ENCODE measurements around the gene ALS2.
"Not testable (repeated sequence)": the region's sequence is repeated elsewhere in the genome, so short reads cannot be mapped to it uniquely, and the experiment has no call there.

The ALS2 gene

GRCh38 chr2:201780674-201781493, at the start of gene ALS2:
Gene ALS2 (minus strand): TSS chr2:201780933. CDS start chr2:201768885, 12,048 bp downstream.
- DNase-seq (ENCODE audit: low spot score) = peak; percentile 94

- DNase-seq (ENCODE audit: low spot score) = no peak
Measured at GRCh38 chr2:201828220-201828619, 47.5 kb upstream of the ALS2 start.

DNA sequence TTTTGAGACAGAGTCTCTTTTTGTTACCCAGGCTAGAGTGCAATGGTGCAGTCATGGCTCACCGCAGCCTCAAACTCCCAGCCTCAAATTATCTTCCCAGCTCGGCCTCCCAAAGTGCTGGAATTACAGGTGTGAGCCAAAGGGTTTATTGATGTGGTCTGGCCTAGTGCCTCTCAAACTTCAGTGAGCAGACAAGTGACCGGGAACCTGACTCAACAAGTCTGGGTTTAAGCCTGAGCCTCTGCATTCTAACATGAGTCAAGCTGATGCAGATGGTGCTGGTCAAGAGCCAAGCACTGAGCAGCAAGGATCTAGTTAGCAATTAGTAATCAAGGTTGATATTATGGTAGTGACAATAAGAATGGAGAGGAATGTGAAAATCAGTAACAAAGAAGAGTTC, 46.9 kb upstream of the ALS2 start:
- DNase-seq (ENCODE audit: low spot score) = no peak

DNA sequence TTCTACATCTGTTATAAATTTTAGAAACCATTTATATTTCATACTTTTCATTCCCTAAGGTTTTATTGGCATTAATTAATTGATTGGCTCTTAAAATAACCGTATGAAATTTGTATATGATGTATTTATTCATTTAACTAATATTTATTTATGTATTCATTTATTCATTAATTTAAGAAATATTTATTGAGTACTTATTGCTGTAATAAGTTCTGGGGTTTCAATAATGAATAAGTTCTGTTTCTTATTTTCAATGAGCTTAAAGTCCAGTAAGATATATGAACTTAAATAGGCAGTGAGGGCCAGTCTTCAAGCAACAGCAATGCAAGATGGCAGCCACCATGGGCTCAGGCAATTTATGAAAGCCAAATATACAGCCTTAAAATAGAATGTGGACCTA, 43.5 kb upstream of the ALS2 start:
- no peak for DNase-seq (ENCODE audit: low spot score)

DNA sequence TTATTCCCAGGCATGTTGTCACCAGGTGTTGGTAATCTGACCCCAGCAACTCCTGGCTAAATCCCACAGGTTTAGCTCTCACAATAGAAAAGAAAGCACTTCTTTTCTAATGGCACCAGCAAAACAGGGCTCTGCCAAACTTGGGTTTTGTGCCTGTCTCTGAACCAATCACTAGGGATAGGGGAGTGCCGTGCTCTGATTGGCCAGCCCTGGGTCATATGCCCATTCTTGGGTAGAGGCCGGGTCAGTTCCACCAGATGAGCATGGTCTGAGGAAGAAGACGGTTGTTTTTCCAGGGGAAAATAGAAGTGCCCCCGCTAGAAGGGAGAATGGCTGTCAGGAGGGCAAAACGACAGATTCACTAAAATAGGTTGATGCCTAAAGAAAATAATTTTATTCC, 40.3 kb upstream of the ALS2 start:
- no peak for DNase-seq (ENCODE audit: low spot score)

DNA sequence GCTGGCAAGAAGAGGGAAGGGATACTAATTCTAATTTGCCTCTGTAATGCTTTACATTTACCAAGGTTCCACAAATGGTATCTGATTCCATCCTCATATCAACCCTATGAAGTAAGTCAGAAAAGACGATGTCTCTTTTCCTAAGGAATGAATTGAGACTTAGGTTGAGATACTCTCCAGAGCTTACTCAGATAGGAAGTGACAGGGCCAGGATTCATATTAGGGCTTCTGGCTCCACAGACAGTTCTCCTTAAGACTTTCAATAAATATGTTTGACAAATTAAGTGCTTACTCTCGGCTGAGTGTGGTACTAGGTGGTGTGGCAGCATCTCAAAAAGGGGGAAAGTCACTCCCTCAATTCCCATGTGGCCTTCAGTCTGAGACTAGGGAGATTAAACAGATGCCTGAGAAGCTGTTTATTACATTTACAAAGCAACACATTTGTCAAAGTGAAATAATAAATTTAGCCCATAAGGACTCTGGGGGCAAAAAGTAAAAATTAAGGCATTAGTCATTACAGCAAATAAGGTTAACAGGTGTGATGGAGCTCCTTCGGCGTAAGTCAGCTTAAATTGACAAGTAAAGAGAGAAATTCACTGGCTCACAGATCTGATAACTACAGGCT, 39.8 kb upstream of the ALS2 start:
- DNase-seq (ENCODE audit: low spot score) = no peak

- DNase-seq (ENCODE audit: low spot score) = no peak
Measured at GRCh38 chr2:201816657-201817575, 36.2 kb upstream of the ALS2 start.

GRCh38 chr2:201813996-201814760, 33.4 kb upstream of the ALS2 start:
- DNase-seq (ENCODE audit: low spot score) = no peak

DNA sequence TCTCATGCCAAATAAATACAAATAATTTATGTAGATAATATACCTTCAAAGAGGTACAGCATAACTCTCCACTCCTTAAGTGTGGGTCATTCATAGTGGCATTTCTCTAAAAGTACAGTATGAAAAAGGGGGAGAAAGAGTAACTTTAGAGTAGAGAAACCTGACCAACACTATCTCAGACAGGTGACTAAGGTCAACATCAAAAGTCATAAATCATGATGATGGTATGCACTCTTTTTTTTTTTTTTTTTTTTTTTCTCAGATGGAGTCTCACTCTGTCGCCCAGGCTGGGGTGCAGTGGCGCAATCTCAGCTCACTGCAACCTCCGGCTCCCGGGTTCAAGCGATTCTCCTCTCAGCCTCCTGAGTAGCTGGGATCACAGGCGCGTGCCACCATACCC, 29.9 kb upstream of the ALS2 start:
- not testable (repeated sequence) for DNase-seq (ENCODE audit: low spot score)

DNA sequence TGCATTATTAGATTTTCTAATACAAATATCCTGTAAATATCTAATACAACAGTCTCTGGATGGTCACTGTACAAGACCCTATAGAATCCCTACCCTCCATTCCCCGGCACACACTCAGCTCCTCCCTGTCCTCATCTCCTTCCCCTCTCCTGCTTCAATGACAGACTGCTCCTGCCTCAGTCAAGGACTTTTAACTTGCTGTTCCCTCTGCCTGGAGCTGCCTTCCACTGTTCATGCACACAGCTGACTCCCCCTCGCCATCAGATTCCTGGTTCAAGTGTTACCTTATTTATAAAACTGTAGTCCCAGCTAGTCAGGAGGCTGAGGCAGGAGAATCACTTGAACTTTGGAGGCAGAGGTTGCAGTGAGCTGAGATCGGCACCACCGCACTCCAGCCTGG, 28.9 kb upstream of the ALS2 start:
- no peak for DNase-seq (ENCODE audit: low spot score)

GRCh38 chr2:201808027-201808426, 27.3 kb upstream of the ALS2 start:
- DNase-seq (ENCODE audit: low spot score) = no peak

GRCh38 chr2:201807452-201807999, 26.8 kb upstream of the ALS2 start:
- peak; percentile 64 for DNase-seq (ENCODE audit: low spot score)

- DNase-seq (ENCODE audit: low spot score) = peak; percentile 38
Measured at GRCh38 chr2:201806442-201807170, 25.9 kb upstream of the ALS2 start, which contains the start of gene CDK15. Gene CDK15 (plus strand): TSS chr2:201806537. CDS start chr2:201806665, 128 bp downstream.

DNA sequence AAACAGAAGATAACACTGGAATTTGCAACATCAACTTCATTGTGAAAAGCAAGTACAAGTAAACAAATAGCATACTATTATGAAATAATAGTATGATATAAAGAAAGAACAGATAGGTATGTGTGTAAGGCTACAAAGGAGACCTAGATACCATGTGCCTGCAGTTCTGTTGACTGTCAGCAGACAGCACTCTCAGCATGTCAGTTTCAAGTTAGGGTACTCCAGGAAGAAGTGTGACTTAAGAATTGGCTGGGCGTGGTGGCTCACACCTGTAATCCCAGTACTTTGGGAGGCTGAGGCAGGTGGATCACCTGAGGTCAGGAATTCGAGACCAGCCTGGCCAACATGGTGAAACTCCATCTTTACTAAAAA, 18.2 kb upstream of the ALS2 start:
- not testable (repeated sequence) for DNase-seq (ENCODE audit: low spot score)

- peak; percentile 53 for DNase-seq (ENCODE audit: low spot score)
Measured at GRCh38 chr2:201798252-201798913, 17.6 kb upstream of the ALS2 start.

- peak; percentile 47 for DNase-seq (ENCODE audit: low spot score)
Measured at GRCh38 chr2:201797175-201797840, 16.6 kb upstream of the ALS2 start.

- no peak for DNase-seq (ENCODE audit: low spot score)
Measured at GRCh38 chr2:201796478-201796865, 15.7 kb upstream of the ALS2 start.

DNA sequence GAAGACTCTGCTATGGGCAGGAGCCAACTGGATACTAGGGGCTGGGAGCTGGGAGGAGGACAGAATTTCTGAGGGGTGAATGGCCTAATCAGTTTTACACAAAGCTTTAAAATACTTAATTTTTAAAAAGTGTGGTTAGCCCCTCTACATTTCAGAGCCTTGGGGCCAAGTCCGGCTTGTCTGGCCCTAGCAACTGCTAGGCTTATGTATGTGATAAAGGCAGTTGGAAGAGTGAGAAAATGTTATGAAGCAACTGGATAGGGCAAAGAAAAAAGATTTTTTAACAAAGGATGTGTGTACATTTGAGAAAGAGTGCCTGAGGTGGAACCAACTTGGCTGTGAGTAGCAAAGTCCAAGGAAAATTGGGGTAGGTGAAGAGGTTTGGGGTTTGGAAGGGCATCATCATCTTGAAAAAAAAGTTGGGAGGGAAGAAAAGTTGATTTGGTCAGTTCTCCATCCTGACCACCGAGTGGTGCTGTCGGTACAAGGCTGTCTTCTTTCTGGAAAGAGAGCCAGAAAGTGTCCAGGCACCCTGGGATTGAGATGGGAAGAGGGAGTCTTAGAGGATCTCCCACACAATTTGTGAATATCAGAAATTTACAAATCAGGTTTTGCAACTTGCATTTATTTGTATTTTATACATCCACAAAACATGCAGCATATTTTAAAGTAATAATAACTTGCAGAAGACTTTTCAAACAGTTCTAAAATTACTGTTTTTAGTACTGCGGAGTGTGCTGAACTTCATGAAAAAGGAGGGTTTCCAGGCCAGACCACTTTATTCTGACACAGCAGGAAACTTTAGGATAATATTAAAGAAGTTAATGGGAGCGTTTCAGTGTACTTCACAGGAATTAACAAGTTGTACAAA, 15.1 kb upstream of the ALS2 start:
- DNase-seq (ENCODE audit: low spot score) = peak; percentile 64

DNA sequence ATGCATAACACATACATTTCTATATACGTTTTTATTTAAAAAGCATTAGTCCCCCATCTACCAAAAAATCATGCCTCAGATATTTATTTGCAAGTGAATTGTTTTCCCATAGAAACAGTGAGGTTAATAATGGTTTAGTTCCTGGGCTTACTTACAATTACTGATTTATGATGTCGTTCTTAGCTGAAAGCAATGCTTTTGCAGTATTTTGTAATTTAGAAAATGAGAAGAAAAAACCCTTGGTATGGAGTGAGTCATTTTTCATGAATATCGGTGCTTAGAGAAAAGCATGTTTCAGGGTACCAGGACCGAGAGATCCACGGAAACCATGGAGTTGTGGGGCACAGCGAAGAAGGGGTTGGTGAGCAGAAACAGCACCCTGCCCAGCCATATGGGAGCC, 13.6 kb upstream of the ALS2 start:
- no peak for DNase-seq (ENCODE audit: low spot score)
